Erythroblast (primary cell): ENCODE results near the gene MYOZ3.

Source experiments
- GATA1 ChIP-seq: IDR thresholded peaks from 2 replicates; pipeline ENCODE4 v1.6.1; 2011; ENCODE audit warnings: low read depth, mild to moderate bottlenecking, control low read depth, low read length, moderate library complexity
- POLR2A ChIP-seq: IDR thresholded peaks from 2 replicates; pipeline ENCODE4 v1.6.1; 2011; ENCODE audit warnings: mild to moderate bottlenecking, low read length

- TF ChIP-seq POLR2A (no peak), GATA1 (no peak)
Measured at GRCh38 chr5:150636391-150637244, 24.4 kb upstream of the MYOZ3 start.
